IMR-90 (cell line): ENCODE measurements around the gene BCAS4.

ENCODE experiments used
- CEBPB ChIP-seq: IDR thresholded peaks from 2 replicates; pipeline ENCODE4 v1.6.1; 2012; ENCODE audit warnings: low read depth, low read length, improper control_type of control experiment
- CTCF ChIP-seq: conservative IDR thresholded peaks from 2 replicates; pipeline ENCODE4 v1.5.1; 2012; ENCODE audit warnings: mild to moderate bottlenecking, low read depth, low read length, improper control_type of control experiment
- ELK1 ChIP-seq: fragments of 150-350 bp; IDR thresholded peaks from 2 replicates; pipeline ENCODE4 v1.6.1; 2016; ENCODE audit warnings: low read depth, mild to moderate bottlenecking, low read length, moderate library complexity, borderline replicate concordance
- POLR2A ChIP-seq: IDR thresholded peaks from 2 replicates; pipeline ENCODE4 v1.6.1; 2012; ENCODE audit warnings: mild to moderate bottlenecking, low read depth, low read length
- RAD21 ChIP-seq: IDR thresholded peaks from 2 replicates; pipeline ENCODE4 v1.6.1; 2012; ENCODE audit warnings: low read length, improper control_type of control experiment
- RFX5 ChIP-seq: IDR thresholded peaks from 2 replicates; pipeline ENCODE4 v1.8.0; 2012; ENCODE audit warnings: low read depth, mild to moderate bottlenecking, low read length, moderate library complexity

- TF ChIP-seq CTCF (no peak), RAD21 (no peak), RFX5 (no peak), POLR2A (no peak), CEBPB (no peak), ELK1 (no peak)
These were observed 64.3 kb downstream of the BCAS4 start for GRCh38 chr20:50859161-50859560.
